ENCODE measurements around the gene APBA3. TPM values are rescaled to one million over a fixed set of nuclear protein-coding genes. Genes with fewer than 3 reads are reported as not detected.

APBA3 gene
- polyA plus RNA-seq, 2 of the 4 experiments (the other 2 are of a cell fraction): 5.5 to 10.0 TPM

DNA sequence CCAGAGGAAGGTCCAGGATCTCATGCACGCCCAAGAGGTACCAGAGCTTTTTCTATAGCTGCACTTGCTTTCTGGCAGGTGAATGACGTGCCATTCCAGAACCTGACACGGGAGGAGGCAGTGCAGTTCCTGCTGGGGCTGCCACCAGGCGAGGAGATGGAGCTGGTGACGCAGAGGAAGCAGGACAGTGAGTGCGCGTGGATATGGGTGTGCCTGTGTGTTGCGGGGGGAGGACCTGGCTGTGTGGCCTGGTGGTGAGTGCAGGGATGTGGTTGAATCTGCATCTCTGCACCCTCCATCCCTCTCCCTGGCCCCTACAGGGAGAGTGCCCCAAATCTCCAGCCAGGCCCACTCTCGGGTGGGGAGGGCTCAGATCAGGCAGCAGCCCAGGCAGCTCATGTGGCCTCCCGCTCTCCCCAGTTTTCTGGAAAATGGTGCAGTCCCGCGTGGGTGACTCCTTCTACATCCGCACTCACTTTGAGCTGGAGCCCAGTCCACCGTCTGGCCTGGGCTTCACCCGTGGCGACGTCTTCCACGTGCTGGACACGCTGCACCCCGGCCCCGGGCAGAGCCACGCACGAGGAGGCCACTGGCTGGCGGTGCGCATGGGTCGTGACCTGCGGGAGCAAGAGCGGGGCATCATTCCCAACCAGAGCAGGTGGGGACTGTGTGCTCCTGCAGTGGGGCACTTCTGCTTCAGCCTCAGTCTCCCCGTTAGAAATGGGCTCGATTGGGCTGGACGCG is 22.8 kb downstream of the APBA3 start:
- no peak overlapping the region for H3K4me3 ChIP-seq
- FAIRE-seq: no peak
- no peaks in the 10 kb centered on the region for H3K4me1 ChIP-seq
- TF ChIP-seq HDAC2 (IDR thresholded peaks at IDR 0.05) (no peak), KDM5A (IDR thresholded peaks at IDR 0.05) (no peak), BHLHE40 (IDR thresholded peaks at IDR 0.05; ENCODE audit: low read depth, low read length) (no peak), MAFK (IDR thresholded peaks at IDR 0.05; ENCODE audit: partially characterized antibody) (no peak), ZNF302 (CRISPR knock-in tag; IDR thresholded peaks at IDR 0.05) (no peak), ZC3H11A (IDR thresholded peaks at IDR 0.05) (no peak), CBX8 (IDR thresholded peaks at IDR 0.05) (no peak), GATA3 (IDR thresholded peaks at IDR 0.05; ENCODE audit: borderline replicate concordance) (no peak), CEBPB (IDR thresholded peaks at IDR 0.05) (no peak), RFX5 (IDR thresholded peaks at IDR 0.05) (no peak), RCOR1 (IDR thresholded peaks at IDR 0.05; ENCODE audit: low read depth, low read length) (no peak), RARB (CRISPR knock-in tag; IDR thresholded peaks at IDR 0.05) (no peak), JUN (IDR thresholded peaks at IDR 0.05) (no peak)
- TF ChIP-seq, protein P1, sequence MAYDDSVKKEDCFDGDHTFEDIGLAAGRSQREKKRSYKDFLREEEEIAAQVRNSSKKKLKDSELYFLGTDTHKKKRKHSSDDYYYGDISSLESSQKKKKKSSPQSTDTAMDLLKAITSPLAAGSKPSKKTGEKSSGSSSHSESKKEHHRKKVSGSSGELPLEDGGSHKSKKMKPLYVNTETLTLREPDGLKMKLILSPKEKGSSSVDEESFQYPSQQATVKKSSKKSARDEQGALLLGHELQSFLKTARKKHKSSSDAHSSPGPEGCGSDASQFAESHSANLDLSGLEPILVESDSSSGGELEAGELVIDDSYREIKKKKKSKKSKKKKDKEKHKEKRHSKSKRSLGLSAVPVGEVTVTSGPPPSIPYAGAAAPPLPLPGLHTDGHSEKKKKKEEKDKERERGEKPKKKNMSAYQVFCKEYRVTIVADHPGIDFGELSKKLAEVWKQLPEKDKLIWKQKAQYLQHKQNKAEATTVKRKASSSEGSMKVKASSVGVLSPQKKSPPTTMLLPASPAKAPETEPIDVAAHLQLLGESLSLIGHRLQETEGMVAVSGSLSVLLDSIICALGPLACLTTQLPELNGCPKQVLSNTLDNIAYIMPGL (CRISPR knock-in tag; IDR thresholded peaks at IDR 0.05; ENCODE audit: borderline replicate concordance): no peak
- TF ChIP-seq, protein P2, sequence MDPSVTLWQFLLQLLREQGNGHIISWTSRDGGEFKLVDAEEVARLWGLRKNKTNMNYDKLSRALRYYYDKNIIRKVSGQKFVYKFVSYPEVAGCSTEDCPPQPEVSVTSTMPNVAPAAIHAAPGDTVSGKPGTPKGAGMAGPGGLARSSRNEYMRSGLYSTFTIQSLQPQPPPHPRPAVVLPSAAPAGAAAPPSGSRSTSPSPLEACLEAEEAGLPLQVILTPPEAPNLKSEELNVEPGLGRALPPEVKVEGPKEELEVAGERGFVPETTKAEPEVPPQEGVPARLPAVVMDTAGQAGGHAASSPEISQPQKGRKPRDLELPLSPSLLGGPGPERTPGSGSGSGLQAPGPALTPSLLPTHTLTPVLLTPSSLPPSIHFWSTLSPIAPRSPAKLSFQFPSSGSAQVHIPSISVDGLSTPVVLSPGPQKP (IDR thresholded peaks at IDR 0.05; ENCODE audit: low read depth, low read length): no peak
- 84% methylated on average over 18 of the region's 32 CpGs for WGBS (ENCODE audit: missing lambda C conversion rate)
- H3K4me2 ChIP-seq: no peak overlapping the region
- ChIA-PET POLR2A (interaction anchor here (0.5 kb wide), 1 partner anchor 266 kb away, joined by 7 read pairs; no protein-coding TSS in a partner anchor), CTCF (interaction anchor here (0.6 to 1.6 kb wide), 4 partner anchors 10 to 72 kb away, joined by 3 to 5 read pairs (median 4); no protein-coding TSS in a partner anchor)
- H3K9me3 ChIP-seq: no peaks in the 10 kb centered on the region
- no peak overlapping the region for H3K27ac ChIP-seq
- ATAC-seq: no peak; a peak in 1 of 6 replicates
- no peak for DNase-seq (ENCODE audit: low read depth in 1 of 2, low spot score in 1 of 2)

DNA sequence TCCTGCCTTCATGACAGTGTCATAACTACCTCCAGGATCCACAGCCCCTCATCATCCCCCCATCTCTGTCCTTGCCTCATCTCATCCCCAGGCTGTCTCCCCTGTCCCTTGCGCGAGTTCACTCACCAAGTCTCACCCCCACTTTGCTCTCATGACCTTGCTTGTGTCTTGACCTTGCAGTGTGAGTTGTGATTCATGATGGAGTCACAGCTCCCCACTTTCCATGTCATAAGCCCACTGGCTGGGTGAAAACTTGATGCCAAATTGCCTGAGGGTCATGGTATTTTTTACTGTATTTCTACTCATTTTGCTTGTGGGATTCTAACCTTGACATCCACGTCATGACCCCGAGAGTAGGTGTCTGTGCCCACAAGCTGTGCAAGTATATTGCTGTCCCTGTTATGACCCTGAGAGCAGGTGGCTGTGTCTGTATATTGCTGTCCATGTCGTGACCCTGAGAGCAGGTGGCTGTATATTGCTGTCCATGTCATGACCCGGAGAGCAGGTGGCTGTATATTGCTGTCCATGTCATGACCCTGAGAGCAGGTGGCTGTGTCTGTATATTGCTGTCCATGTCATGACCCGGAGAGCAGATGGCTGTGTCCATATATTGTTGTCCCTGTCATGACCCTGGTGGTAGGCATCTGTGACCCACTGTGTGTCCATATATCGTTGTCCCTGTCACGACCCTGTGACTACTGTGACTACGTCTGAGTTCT is 23.8 kb downstream of the APBA3 start:
- Histone ChIP-seq H3K4me2 (no peak overlapping the region), H3K4me1 (no peaks in the 10 kb centered on the region), H3K27ac (no peak overlapping the region), H3K4me3 (no peak overlapping the region), H3K9me3 (no peaks in the 10 kb centered on the region)
- POLR2A ChIA-PET: interaction anchor here (0.5 kb wide), 1 partner anchor 267 kb away, joined by 7 read pairs; no protein-coding TSS in a partner anchor
- DNase-seq (ENCODE audit: low read depth in 1 of 2, low spot score in 1 of 2) (no peak), FAIRE-seq (no peak), ATAC-seq (no peak)
- 77% methylated on average over 10 of the region's 10 CpGs for WGBS (ENCODE audit: missing lambda C conversion rate)
- CTCF ChIA-PET: interaction anchor here (1.2 to 1.4 kb wide), 2 partner anchors 19 to 84 kb away, joined by 3 read pairs; no protein-coding TSS in a partner anchor
- TF ChIP-seq RFX5 (IDR thresholded peaks at IDR 0.05) (no peak), FOSL2 (IDR thresholded peaks at IDR 0.05) (no peak), FOSL2 (CRISPR knock-in tag; IDR thresholded peaks at IDR 0.05) (no peak), SREBF2 (IDR thresholded peaks at IDR 0.05) (no peak), TP53 (CRISPR knock-in tag; IDR thresholded peaks at IDR 0.05) (no peak), RNF2 (IDR thresholded peaks at IDR 0.05; ENCODE audit: borderline replicate concordance, low read depth) (no peak), CBX2 (IDR thresholded peaks at IDR 0.05; ENCODE audit: borderline replicate concordance, low read depth) (no peak), JUNB (IDR thresholded peaks at IDR 0.05) (no peak), PHF8 (IDR thresholded peaks at IDR 0.05; ENCODE audit: borderline replicate concordance, low read depth) (no peak), CHD2 (IDR thresholded peaks at IDR 0.05; ENCODE audit: low read length, partially characterized antibody) (no peak), EHMT2 (IDR thresholded peaks at IDR 0.05; ENCODE audit: low read depth) (no peak), MAZ (IDR thresholded peaks at IDR 0.05; ENCODE audit: borderline replicate concordance, low read depth, low read length) (no peak), HOXB5 (CRISPR knock-in tag; IDR thresholded peaks at IDR 0.05) (no peak)
- TF ChIP-seq, protein P3, sequence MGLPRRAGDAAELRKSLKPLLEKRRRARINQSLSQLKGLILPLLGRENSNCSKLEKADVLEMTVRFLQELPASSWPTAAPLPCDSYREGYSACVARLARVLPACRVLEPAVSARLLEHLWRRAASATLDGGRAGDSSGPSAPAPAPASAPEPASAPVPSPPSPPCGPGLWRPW (IDR thresholded peaks at IDR 0.05): no peak
- TF ChIP-seq, protein P4, sequence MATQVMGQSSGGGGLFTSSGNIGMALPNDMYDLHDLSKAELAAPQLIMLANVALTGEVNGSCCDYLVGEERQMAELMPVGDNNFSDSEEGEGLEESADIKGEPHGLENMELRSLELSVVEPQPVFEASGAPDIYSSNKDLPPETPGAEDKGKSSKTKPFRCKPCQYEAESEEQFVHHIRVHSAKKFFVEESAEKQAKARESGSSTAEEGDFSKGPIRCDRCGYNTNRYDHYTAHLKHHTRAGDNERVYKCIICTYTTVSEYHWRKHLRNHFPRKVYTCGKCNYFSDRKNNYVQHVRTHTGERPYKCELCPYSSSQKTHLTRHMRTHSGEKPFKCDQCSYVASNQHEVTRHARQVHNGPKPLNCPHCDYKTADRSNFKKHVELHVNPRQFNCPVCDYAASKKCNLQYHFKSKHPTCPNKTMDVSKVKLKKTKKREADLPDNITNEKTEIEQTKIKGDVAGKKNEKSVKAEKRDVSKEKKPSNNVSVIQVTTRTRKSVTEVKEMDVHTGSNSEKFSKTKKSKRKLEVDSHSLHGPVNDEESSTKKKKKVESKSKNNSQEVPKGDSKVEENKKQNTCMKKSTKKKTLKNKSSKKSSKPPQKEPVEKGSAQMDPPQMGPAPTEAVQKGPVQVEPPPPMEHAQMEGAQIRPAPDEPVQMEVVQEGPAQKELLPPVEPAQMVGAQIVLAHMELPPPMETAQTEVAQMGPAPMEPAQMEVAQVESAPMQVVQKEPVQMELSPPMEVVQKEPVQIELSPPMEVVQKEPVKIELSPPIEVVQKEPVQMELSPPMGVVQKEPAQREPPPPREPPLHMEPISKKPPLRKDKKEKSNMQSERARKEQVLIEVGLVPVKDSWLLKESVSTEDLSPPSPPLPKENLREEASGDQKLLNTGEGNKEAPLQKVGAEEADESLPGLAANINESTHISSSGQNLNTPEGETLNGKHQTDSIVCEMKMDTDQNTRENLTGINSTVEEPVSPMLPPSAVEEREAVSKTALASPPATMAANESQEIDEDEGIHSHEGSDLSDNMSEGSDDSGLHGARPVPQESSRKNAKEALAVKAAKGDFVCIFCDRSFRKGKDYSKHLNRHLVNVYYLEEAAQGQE (IDR thresholded peaks at IDR 0.05): no peak
- TF ChIP-seq, protein P5, sequence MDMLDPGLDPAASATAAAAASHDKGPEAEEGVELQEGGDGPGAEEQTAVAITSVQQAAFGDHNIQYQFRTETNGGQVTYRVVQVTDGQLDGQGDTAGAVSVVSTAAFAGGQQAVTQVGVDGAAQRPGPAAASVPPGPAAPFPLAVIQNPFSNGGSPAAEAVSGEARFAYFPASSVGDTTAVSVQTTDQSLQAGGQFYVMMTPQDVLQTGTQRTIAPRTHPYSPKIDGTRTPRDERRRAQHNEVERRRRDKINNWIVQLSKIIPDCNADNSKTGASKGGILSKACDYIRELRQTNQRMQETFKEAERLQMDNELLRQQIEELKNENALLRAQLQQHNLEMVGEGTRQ (IDR thresholded peaks at IDR 0.05): no peak

Data from A549 (cell line).